HEK293T (cell line): ENCODE results near the gene UNC13D.

ENCODE experiments used
- ARNT ChIP-seq: fragments of 450-650 bp; IDR thresholded peaks from 2 replicates; pipeline ENCODE4 v1.6.1; 2017; ENCODE audit warnings: mild to moderate bottlenecking
- BHLHE40 ChIP-seq: fragments of 450-650 bp; IDR thresholded peaks from 2 replicates; pipeline ENCODE4 v1.6.1; 2016; ENCODE audit warnings: mild to moderate bottlenecking, moderate library complexity, borderline replicate concordance
- ELF4 ChIP-seq: fragments of 450-650 bp; IDR thresholded peaks from 2 replicates; pipeline ENCODE4 v1.6.1; 2017; ENCODE audit warnings: antibody characterized with exemption
- FOXM1 ChIP-seq: fragments of 450-650 bp; IDR thresholded peaks from 2 replicates; pipeline ENCODE4 v1.6.1; 2017; ENCODE audit warnings: mild to moderate bottlenecking, borderline replicate concordance
- LEF1 ChIP-seq: fragments of 450-650 bp; IDR thresholded peaks from 2 replicates; pipeline ENCODE4 v1.6.1; 2017; ENCODE audit warnings: mild to moderate bottlenecking, borderline replicate concordance
- NFRKB ChIP-seq: fragments of 450-650 bp; IDR thresholded peaks from 2 replicates; pipeline ENCODE4 v1.6.1; 2016; ENCODE audit warnings: mild to moderate bottlenecking, moderate library complexity
- SUZ12 ChIP-seq: fragments of 450-650 bp; IDR thresholded peaks from 2 replicates; pipeline ENCODE4 v1.6.1; 2016; ENCODE audit warnings: mild to moderate bottlenecking
- TARDBP ChIP-seq: fragments of 450-650 bp; IDR thresholded peaks from 2 replicates; pipeline ENCODE4 v1.6.1; 2016
- ZNF384 ChIP-seq: fragments of 450-650 bp; IDR thresholded peaks from 2 replicates; pipeline ENCODE4 v1.6.1; 2016

DNA sequence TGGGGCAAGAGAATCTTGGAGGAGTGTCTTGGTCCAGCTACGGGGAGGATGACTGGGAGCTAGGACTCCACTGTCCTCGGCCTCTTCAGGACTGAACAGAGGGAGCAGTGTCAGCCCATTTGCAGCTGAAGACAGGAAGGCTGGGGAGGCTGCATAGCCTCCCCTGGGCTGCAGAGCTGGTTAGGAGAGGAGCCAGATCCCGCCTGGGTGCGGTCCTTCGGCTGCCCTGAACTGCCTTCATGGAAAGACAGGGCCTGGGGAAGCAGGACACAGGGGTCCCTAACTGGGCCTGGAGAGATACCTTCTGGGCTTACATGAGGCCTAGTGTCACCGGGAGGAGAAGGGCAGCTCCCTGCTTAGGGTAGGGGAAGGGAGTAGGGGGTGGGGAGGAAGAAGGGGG is 26.6 kb downstream of the UNC13D start:
- TF ChIP-seq ARNT: no peak
- TF ChIP-seq SUZ12: no peak
- no peak for TF ChIP-seq LEF1
- TF ChIP-seq NFRKB: no peak
- no peak for TF ChIP-seq BHLHE40
- TF ChIP-seq ZNF384: no peak
- no peak for TF ChIP-seq TARDBP
- TF ChIP-seq FOXM1: no peak
- TF ChIP-seq ELF4: no peak
